A549 (cell line): Measurements from ENCODE around the gene SNAI1. TPM values are rescaled to one million over a fixed set of nuclear protein-coding genes. Genes with fewer than 3 reads are reported as not detected.

Source experiments
- ATAC-seq, 2 experiments: fragments of 200-7000 bp in 1 of 2; fragments of >200 bp in 1 of 2; cut with Nextera tagmentation in 1 of 2; cut with Tn5 transposase in 1 of 2; 3 replicates each; pipeline versions ENCODE4 v1.8.0 to v1.9.1; 2018 to 2020; ENCODE audit warnings: mild to moderate bottlenecking in 1 of 2, moderate library complexity in 1 of 2
- CTCF ChIA-PET: fragments of 300-600 bp; sonication (Branson Sonifier 250); formaldehyde crosslinking; extraction: SDS; loops from one replicate; lab custom pipeline; 2021; ENCODE audit warnings: antibody characterized with exemption, inconsistent platforms; lab: Yijun Ruan, JAX
- POLR2A ChIA-PET: fragments of 350-600 bp; formaldehyde crosslinking; extraction: SDS; loops from one replicate; lab custom pipeline; 2021; ENCODE audit warnings: antibody characterized with exemption, inconsistent platforms; lab: Yijun Ruan, JAX
- DNase-seq, 2 experiments: peaks; one replicate each; pipeline versions ENCODE4 v3.0.0 to v3.0.0-alpha.2; 2011 to 2016; ENCODE audit warnings: low read depth in 1 of 2, low spot score in 1 of 2
- FAIRE-seq: peaks from 2 replicates; lab custom pipeline; 2011; peaks lifted over from hg19 to GRCh38; lab: Jason Lieb, UNC
- H3K27ac ChIP-seq, 2 experiments: fragments of >200 bp; sonication (Bioruptor Twin); formaldehyde crosslinking; 3 replicates each; pipeline ENCODE4 v1.5.1; 2016 to 2017
- H3K4me1 ChIP-seq: fragments of >200 bp; sonication (Bioruptor Twin); formaldehyde crosslinking; 3 replicates; pipeline ENCODE4 v1.6.1; 2016
- H3K4me2 ChIP-seq: fragments of >200 bp; sonication (Bioruptor Twin); formaldehyde crosslinking; 3 replicates; pipeline ENCODE4 v1.6.1; 2016
- H3K4me3 ChIP-seq: fragments of >200 bp; sonication (Bioruptor Twin); formaldehyde crosslinking; 3 replicates; pipeline ENCODE4 v1.5.1; 2016
- H3K9me3 ChIP-seq: fragments of >200 bp; sonication (Bioruptor Twin); formaldehyde crosslinking; 3 replicates; pipeline ENCODE4 v1.6.1; 2016
- ATOH8 ChIP-seq: fragments of 250-450 bp; sonication (Bioruptor Pico); IDR thresholded peaks from 2 replicates; pipeline ENCODE4 v1.5.0; 2020; ENCODE audit warnings: low read depth, mild to moderate bottlenecking, moderate library complexity
- BCL3 ChIP-seq: fragments of >200 bp; sonication (Bioruptor Twin); formaldehyde crosslinking; IDR thresholded peaks from 3 replicates; pipeline ENCODE4 v1.6.1; 2016
- CHD2 ChIP-seq: fragments of 150-350 bp; IDR thresholded peaks from 2 replicates; pipeline ENCODE4 v1.6.1; 2014; ENCODE audit warnings: low read length; ENCODE audit not compliant: partially characterized antibody
- CHD4 ChIP-seq: fragments of 200-600 bp; sonication (generic); IDR thresholded peaks from 2 replicates; pipeline ENCODE4 v1.6.1; 2016; ENCODE audit warnings: antibody characterized with exemption, mild to moderate bottlenecking, borderline replicate concordance
- E2F6 ChIP-seq: IDR thresholded peaks from 2 replicates; pipeline ENCODE4 v1.6.1; 2012; ENCODE audit warnings: low read depth, borderline replicate concordance
- FOSL2 ChIP-seq, 2 experiments: fragments of 450-650 bp in 1 of 2; fragments of >200 bp in 1 of 2; sonication (Bioruptor Twin) in 1 of 2; formaldehyde crosslinking; IDR thresholded peaks; 2 replicates each; pipeline versions ENCODE4 v1.5.0 to v1.6.1; 2016 to 2020; ENCODE audit warnings: mild to moderate bottlenecking in 1 of 2, moderate library complexity in 1 of 2
- FOXS1 ChIP-seq: fragments of 250-450 bp; sonication (Bioruptor Pico); IDR thresholded peaks from 2 replicates; pipeline ENCODE4 v1.5.0; 2020; ENCODE audit warnings: mild to moderate bottlenecking, moderate library complexity
- GATA3 ChIP-seq: IDR thresholded peaks from 2 replicates; pipeline ENCODE4 v1.6.1; 2012; ENCODE audit warnings: borderline replicate concordance
- HOXB13 ChIP-seq: fragments of 250-450 bp; sonication (Bioruptor Pico); IDR thresholded peaks from 2 replicates; pipeline ENCODE4 v1.5.0; 2020; ENCODE audit warnings: low read depth, mild to moderate bottlenecking, moderate library complexity
- JUN ChIP-seq, 2 experiments: fragments of >200 bp; sonication (Bioruptor Twin); formaldehyde crosslinking; IDR thresholded peaks; 2 replicates in 1 of 2; 3 replicates in 1 of 2; pipeline ENCODE4 v1.6.1; 2016 to 2017
- MAFK ChIP-seq: fragments of 450-650 bp; IDR thresholded peaks from 2 replicates; pipeline ENCODE4 v1.6.1; 2014; ENCODE audit not compliant: partially characterized antibody
- MAX ChIP-seq: IDR thresholded peaks from 2 replicates; pipeline ENCODE4 v1.6.1; 2012
- MYC ChIP-seq: IDR thresholded peaks from 2 replicates; pipeline ENCODE4 v1.6.1; 2012; ENCODE audit warnings: mild to moderate bottlenecking, inconsistent platforms, low read length, improper control_type of control experiment, borderline replicate concordance
- POLR2AphosphoS2 ChIP-seq: conservative IDR thresholded peaks from 2 replicates; pipeline ENCODE4 v1.6.1; 2012; ENCODE audit warnings: low read length, improper control_type of control experiment, inconsistent platforms
- RARB ChIP-seq: fragments of 250-450 bp; sonication (Bioruptor Pico); IDR thresholded peaks from 2 replicates; pipeline ENCODE4 v1.8.0; 2021; ENCODE audit warnings: mild to moderate bottlenecking, moderate library complexity
- REST ChIP-seq: fragments of 200-600 bp; sonication (generic); IDR thresholded peaks from 2 replicates; pipeline ENCODE4 v1.6.1; 2016; ENCODE audit warnings: antibody characterized with exemption, mild to moderate bottlenecking, moderate library complexity
- SMC3 ChIP-seq: fragments of >200 bp; sonication (Bioruptor Twin); formaldehyde crosslinking; IDR thresholded peaks from 3 replicates; pipeline ENCODE4 v1.6.1; 2018; ENCODE audit warnings: inconsistent platforms
- WGBS: methylation state at CpG from one replicate; pipeline ENCODE4 v1.1.6; 2017; ENCODE audit errors: missing lambda C conversion rate; 5-methylcytosine and 5-hydroxymethylcytosine counted together
- polyA plus RNA-seq, 4 experiments: library from polyadenylated mRNA; depleted of rRNA in 3 of 4; stranded (reverse); fragments of >200 nt; fragmentation: RNase III in 1 of 4; extraction: RNeasy Plus Mini Kit Qiagen cat#74134 plus additional on column Dnase treatment in 1 of 4; gene quantifications; 2 replicates in 3 of 4; 3 replicates in 1 of 4; pipeline ENCODE4 v1.2.3, GENCODE V29; 2011 to 2017

SNAI1 gene
- polyA plus RNA-seq, 2 of the 4 experiments (the other 2 are of a cell fraction) = 7.0 to 11.1 TPM

GRCh38 chr20:50019466-50020256 lies 36.9 kb downstream of the SNAI1 start:
- no peak for TF ChIP-seq POLR2AphosphoS2
- no peak for TF ChIP-seq MAFK
- no peak for TF ChIP-seq RARB (CRISPR knock-in tag)
- TF ChIP-seq HOXB13 (CRISPR knock-in tag) = no peak
- TF ChIP-seq CHD2 = no peak
- no peak for TF ChIP-seq CHD4
- TF ChIP-seq MYC = no peak
- TF ChIP-seq JUN (IDR thresholded peaks at IDR 0.05) = no peak
- TF ChIP-seq GATA3 = no peak
- no peak for TF ChIP-seq FOXS1 (CRISPR knock-in tag)
- TF ChIP-seq ATOH8 = no peak
- TF ChIP-seq BCL3 = no peak
- TF ChIP-seq, all 56 proteins: peak for 0
- Histone ChIP-seq H3K4me2 (peak overlapping the region; percentile 36), H3K27ac (peak overlapping the region; percentile 61 to 80; a peak in 5 of 6 replicates), H3K4me1 (peaks cover 26% of the 10 kb centered on the region), H3K4me3 (no peak overlapping the region), H3K9me3 (no peaks in the 10 kb centered on the region)
- no peak for FAIRE-seq
- ChIA-PET CTCF (interaction anchor here (0.6 to 1.7 kb wide), 7 partner anchors 15 to 65 kb away, joined by 3 to 9 read pairs (median 3); no protein-coding TSS in a partner anchor), POLR2A (interaction anchor here (0.9 kb wide), 1 partner anchor 36 kb away, joined by 5 read pairs; the partner anchor contains the start of gene SNAI1)
- no peak for DNase-seq
- WGBS = 60% methylated on average over 11 of the region's 13 CpGs
- ATAC-seq = peak; percentile 60 to 62

- Histone ChIP-seq H3K4me3 (no peak overlapping the region), H3K27ac (peak overlapping the region; percentile 61 to 80; a peak in 5 of 6 replicates), H3K4me2 (peak overlapping the region; percentile 36), H3K9me3 (no peaks in the 10 kb centered on the region), H3K4me1 (peaks cover 26% of the 10 kb centered on the region)
- POLR2A ChIA-PET = interaction anchor here (0.9 kb wide), 1 partner anchor 37 kb away, joined by 5 read pairs; the partner anchor contains the start of gene SNAI1
- CTCF ChIA-PET = interaction anchor here (0.6 to 1.7 kb wide), 5 partner anchors 15 to 51 kb away, joined by 3 to 9 read pairs (median 3); no protein-coding TSS in a partner anchor
- FAIRE-seq (no peak), ATAC-seq (peak; percentile 63 to 74; a peak in 5 of 6 replicates), DNase-seq (peak; percentile 55 to 59)
- WGBS = 22% methylated on average over 3 of the region's 3 CpGs
- TF ChIP-seq E2F6 (peak; percentile 75), MAX (peak; percentile 67), FOSL2 (IDR thresholded peaks at IDR 0.05) (peak; percentile 12; the same call in 1 of the 2 replicates), FOSL2 (CRISPR knock-in tag; IDR thresholded peaks at IDR 0.05) (peak; percentile 73), REST (0 out of 2 replicates have a peak, but pooled peaks have one; percentile 16), SMC3 (no peak)
These were observed 37.5 kb downstream of the SNAI1 start for GRCh38 chr20:50020288-50020687.
